Loucy (cell line): Measurements from ENCODE around the gene CAMK2D.

Experiments
- CTCF ChIP-seq: fragments of 200-600 bp; sonication (generic); conservative IDR thresholded peaks from 2 replicates; pipeline ENCODE4 v1.5.1; 2014; ENCODE audit warnings: mild to moderate bottlenecking, antibody characterized with exemption, low read length
- EZH2phosphoT487 ChIP-seq: fragments of 200-600 bp; IDR thresholded peaks from 2 replicates; pipeline ENCODE4 v1.6.1; 2018; ENCODE audit warnings: antibody characterized with exemption, mild to moderate bottlenecking, moderate library complexity, borderline replicate concordance

GRCh38 chr4:113749178-113749577 lies 12.4 kb downstream of the CAMK2D start:
- TF ChIP-seq CTCF (no peak), EZH2phosphoT487 (no peak)
